ENCODE data around the gene PRKAR1B.

Gene PRKAR1B

GRCh38 chr7:691361-692045 is 35.6 kb downstream of the PRKAR1B start:
- TF ChIP-seq TEAD4 (IDR thresholded peaks at IDR 0.05) (no peak), YY1 (IDR thresholded peaks at IDR 0.05; ENCODE audit: low read depth) (no peak), REST (IDR thresholded peaks at IDR 0.05; ENCODE audit: low read depth) (no peak), NFIC (IDR thresholded peaks at IDR 0.05) (no peak), ZBTB7A (IDR thresholded peaks at IDR 0.05; ENCODE audit: low read depth) (no peak), CREB1 (IDR thresholded peaks at IDR 0.05; ENCODE audit: low read depth) (no peak), TCF12 (IDR thresholded peaks at IDR 0.05; ENCODE audit: low read depth) (no peak), CEBPB (IDR thresholded peaks at IDR 0.05) (no peak), MAX (IDR thresholded peaks at IDR 0.05) (no peak), USF1 (IDR thresholded peaks at IDR 0.05) (no peak)

GRCh38 chr7:690478-691360 is 36.4 kb downstream of the PRKAR1B start:
- TF ChIP-seq CEBPB (IDR thresholded peaks at IDR 0.05): no peak
- TF ChIP-seq TAF1 (IDR thresholded peaks at IDR 0.05; ENCODE audit: low read depth): no peak
- TF ChIP-seq EP300 (IDR thresholded peaks at IDR 0.05; ENCODE audit: borderline replicate concordance): no peak
- no peak for TF ChIP-seq REST (IDR thresholded peaks at IDR 0.05; ENCODE audit: low read depth)
- TF ChIP-seq CREB1 (IDR thresholded peaks at IDR 0.05; ENCODE audit: low read depth): no peak
- no peak for TF ChIP-seq RAD21 (IDR thresholded peaks at IDR 0.05; ENCODE audit: low read depth)
- TF ChIP-seq EGR1 (IDR thresholded peaks at IDR 0.05): no peak
- no peak for TF ChIP-seq YY1 (IDR thresholded peaks at IDR 0.05; ENCODE audit: low read depth)
- no peak for TF ChIP-seq TEAD4 (IDR thresholded peaks at IDR 0.05)
- no peak for TF ChIP-seq NFIC (IDR thresholded peaks at IDR 0.05)
- no peak for TF ChIP-seq FOXM1 (IDR thresholded peaks at IDR 0.05; ENCODE audit: borderline replicate concordance, low read depth)
- TF ChIP-seq TCF12 (IDR thresholded peaks at IDR 0.05; ENCODE audit: low read depth): no peak
- TF ChIP-seq USF1 (IDR thresholded peaks at IDR 0.05): no peak
- no peak for TF ChIP-seq ZBTB7A (IDR thresholded peaks at IDR 0.05; ENCODE audit: low read depth)

GRCh38 chr7:685540-685939 is 41.5 kb downstream of the PRKAR1B start:
- TF ChIP-seq REST (IDR thresholded peaks at IDR 0.05; ENCODE audit: low read depth) (no peak), YY1 (IDR thresholded peaks at IDR 0.05; ENCODE audit: low read depth) (no peak), TCF12 (IDR thresholded peaks at IDR 0.05; ENCODE audit: low read depth) (no peak), USF1 (IDR thresholded peaks at IDR 0.05) (no peak), RAD21 (IDR thresholded peaks at IDR 0.05; ENCODE audit: low read depth) (no peak), ZBTB7A (IDR thresholded peaks at IDR 0.05; ENCODE audit: low read depth) (no peak), FOXM1 (IDR thresholded peaks at IDR 0.05; ENCODE audit: borderline replicate concordance, low read depth) (no peak), MAX (IDR thresholded peaks at IDR 0.05) (no peak), CEBPB (IDR thresholded peaks at IDR 0.05) (no peak), NFIC (IDR thresholded peaks at IDR 0.05) (no peak), TEAD4 (IDR thresholded peaks at IDR 0.05) (no peak)
